Panc1 (cell line): Measurements from ENCODE around the gene ADGRL3. TPM values are rescaled to one million over a fixed set of nuclear protein-coding genes. Genes with fewer than 3 reads are reported as not detected.

Experiments used
- ATAC-seq: fragments of 200-7000 bp; cut with Tn5 transposase; 2 replicates; pipeline ENCODE4 v1.9.1; 2020; ENCODE audit warnings: mild to moderate bottlenecking, moderate library complexity
- BruUV-seq: library from RNA; stranded (reverse); fragments of 400-500 nt; replicated peaks from 2 replicates; lab custom pipeline; 2021; lab: Mats Ljungman, UMichigan
- CTCF ChIA-PET: fragments of 300-600 bp; sonication (Branson Sonifier 250); formaldehyde crosslinking; loops from one replicate; lab custom pipeline; 2022; ENCODE audit warnings: antibody characterized with exemption; lab: Charles Lee
- POLR2A ChIA-PET: fragments of 300-600 bp; sonication (Branson Sonifier 250); formaldehyde crosslinking; loops from one replicate; lab custom pipeline; 2022; ENCODE audit warnings: antibody characterized with exemption; lab: Charles Lee
- DNase-seq: peaks from one replicate; pipeline ENCODE4 v3.0.0-alpha.2; 2010; ENCODE audit warnings: low read depth, low spot score
- H3K27ac ChIP-seq: 2 replicates; pipeline ENCODE4 v1.5.1; 2011; ENCODE audit warnings: mild to moderate bottlenecking, low read length, inconsistent platforms
- H3K27me3 ChIP-seq: fragments of 200-500 bp; sonication (Bioruptor generic); 2 replicates; pipeline ENCODE4 v1.6.0; 2014; ENCODE audit warnings: low read length, inconsistent platforms; ENCODE audit not compliant: control insufficient read depth, insufficient read depth
- H3K36me3 ChIP-seq: fragments of 200-500 bp; sonication (Bioruptor generic); 2 replicates; pipeline ENCODE4 v1.5.1; 2014; ENCODE audit warnings: inconsistent platforms, mild to moderate bottlenecking, low read length, moderate library complexity; ENCODE audit not compliant: control insufficient read depth, insufficient read depth
- H3K4me1 ChIP-seq: 2 replicates; pipeline ENCODE4 v1.5.1; 2011; ENCODE audit warnings: inconsistent platforms, mild to moderate bottlenecking, low read length, moderate library complexity; ENCODE audit not compliant: control insufficient read depth, insufficient read depth
- H3K4me3 ChIP-seq, 2 experiments: 2 replicates each; pipeline ENCODE4 v1.5.1; 2011 to 2012; ENCODE audit warnings: low read depth in 2 of 2, low read length in 2 of 2, mild to moderate bottlenecking in 2 of 2, inconsistent platforms in 1 of 2, moderate library complexity in 1 of 2
- H3K9me3 ChIP-seq: fragments of 200-500 bp; sonication (Bioruptor generic); 2 replicates; pipeline ENCODE4 v1.5.1; 2014; ENCODE audit warnings: low read depth, mild to moderate bottlenecking, inconsistent platforms, low read length, moderate library complexity; ENCODE audit not compliant: control insufficient read depth, insufficient read depth
- CTCF ChIP-seq: fragments of 450-650 bp; IDR thresholded peaks from 2 replicates; pipeline ENCODE4 v1.5.1; 2017; ENCODE audit warnings: mild to moderate bottlenecking
- POLR2AphosphoS5 ChIP-seq: IDR thresholded peaks from 2 replicates; pipeline ENCODE4 v1.6.1; 2012; ENCODE audit warnings: mild to moderate bottlenecking, low read depth, low read length, moderate library complexity
- REST ChIP-seq, 2 experiments: IDR thresholded peaks; 2 replicates each; pipeline ENCODE4 v1.6.1; 2011 to 2012; ENCODE audit warnings: low read depth in 2 of 2, control low read depth in 1 of 2, low read length in 1 of 2, mild to moderate bottlenecking in 1 of 2, moderate library complexity in 1 of 2; ENCODE audit not compliant: insufficient read depth in 1 of 2
- SIN3A ChIP-seq: IDR thresholded peaks from 2 replicates; pipeline ENCODE4 v1.6.1; 2012; ENCODE audit warnings: low read depth, mild to moderate bottlenecking, low read length, moderate library complexity, borderline replicate concordance; ENCODE audit not compliant: insufficient read depth
- TCF7L2 ChIP-seq: IDR thresholded peaks from 2 replicates; pipeline ENCODE4 v1.6.1; 2011; ENCODE audit warnings: mild to moderate bottlenecking, low read depth, low read length, inconsistent platforms
- in situ Hi-C: cut with HindIII; loops from 2 replicates; pipeline ENCODE4 v1.10.0; 2016; ENCODE audit warnings: low sequenced_read_pairs, low pct_unique_long_range_greater_than_20kb
- intact Hi-C: fragments of 100-400 bp; cut with micrococcal nuclease; formaldehyde crosslinking; loops from one replicate; pipeline ENCODE4 v1.10.0; 2022; ENCODE audit not compliant: unreplicated experiment
- total RNA-seq: library from RNA; stranded (reverse); gene quantifications from one replicate; pipeline ENCODE4 v1.2.1, GENCODE V29; 2021; ENCODE audit not compliant: unreplicated experiment

ADGRL3 gene
- total RNA-seq, 1 experiment from 2014 or later, result 0.23 TPM

- in situ Hi-C loops, result no loop called here
- H3K27ac ChIP-seq, result no peak overlapping the region
- no TSS peak for BruUV-seq
- intact Hi-C loops, result no loop called here
- ATAC-seq (no peak), DNase-seq (no peak)
- H3K27me3 ChIP-seq, result no peaks in the 10 kb centered on the region
- no peaks in the 10 kb centered on the region for H3K4me1 ChIP-seq
- POLR2A ChIA-PET, result no interaction called here
- CTCF ChIA-PET, result no interaction called here
- TF ChIP-seq POLR2AphosphoS5 (no peak), REST (IDR thresholded peaks at IDR 0.05; ENCODE audit: insufficient read depth in 1 of 2, low read depth in 2 of 2, low read length in 1 of 2) (no peak), SIN3A (no peak)
- H3K9me3 ChIP-seq, result no peaks in the 10 kb centered on the region
- no peak overlapping the region for H3K4me3 ChIP-seq
- no peaks in the 10 kb centered on the region for H3K36me3 ChIP-seq
These were observed 682.3 kb downstream of the ADGRL3 start for GRCh38 chr4:61882381-61882780.

- DNase-seq (no peak), ATAC-seq (no peak)
- intact Hi-C loops (no loop called here), in situ Hi-C loops (no loop called here)
- CTCF ChIA-PET, result no interaction called here
- Histone ChIP-seq H3K36me3 (no peaks in the 10 kb centered on the region), H3K4me1 (no peaks in the 10 kb centered on the region), H3K4me3 (no peak overlapping the region), H3K27ac (no peak overlapping the region), H3K27me3 (no peaks in the 10 kb centered on the region), H3K9me3 (no peaks in the 10 kb centered on the region)
- POLR2A ChIA-PET, result no interaction called here
- BruUV-seq, result no TSS peak
- TF ChIP-seq TCF7L2, result no peak
- no peak for TF ChIP-seq CTCF
- TF ChIP-seq REST (IDR thresholded peaks at IDR 0.05; ENCODE audit: insufficient read depth in 1 of 2, low read depth in 2 of 2, low read length in 1 of 2), result no peak
- no peak for TF ChIP-seq SIN3A
- no peak for TF ChIP-seq POLR2AphosphoS5
These were observed 686.0 kb downstream of the ADGRL3 start for GRCh38 chr4:61886131-61886530.
